Spleen (tissue), 11 donors: ENCODE measurements around the gene NSG2. TPM values are rescaled to one million over a fixed set of nuclear protein-coding genes. Genes with fewer than 3 reads are reported as not detected.

Source experiments
- DNase-seq: peaks from one replicate; pipeline ENCODE4 v3.0.0-alpha.2; 2020
- H3K27ac ChIP-seq, 8 donors: fragments of 200-600 bp; sonication (generic) in 7 of 8; 1 replicate in 4 of 8; 2 replicates in 4 of 8; pipeline versions ENCODE4 v1.5.0 to v1.8.0; 2016 to 2021; ENCODE audit warnings: inconsistent platforms in 4 of 8, mild to moderate bottlenecking in 4 of 8, moderate library complexity in 1 of 8
- H3K27me3 ChIP-seq, 7 donors: fragments of 200-600 bp; sonication (generic) in 6 of 7; replicated peaks in 1 of 7; 1 replicate in 4 of 7; 2 replicates in 3 of 7; pipeline versions ENCODE4 v1.5.0 to v1.8.0; 2016 to 2021; ENCODE audit warnings: inconsistent platforms in 3 of 7, mild to moderate bottlenecking in 1 of 7
- H3K36me3 ChIP-seq, 6 donors: fragments of 200-600 bp; sonication (generic) in 5 of 6; 1 replicate in 4 of 6; 2 replicates in 2 of 6; pipeline versions ENCODE4 v1.5.0 to v1.8.0; 2016 to 2021; ENCODE audit warnings: inconsistent platforms in 2 of 6
- H3K4me1 ChIP-seq, 6 donors: fragments of 200-600 bp; sonication (generic) in 5 of 6; 1 replicate in 3 of 6; 2 replicates in 3 of 6; pipeline versions ENCODE4 v1.5.0 to v1.8.0; 2016 to 2021; ENCODE audit warnings: inconsistent platforms in 3 of 6
- H3K4me3 ChIP-seq, 8 donors: fragments of 200-600 bp; sonication (generic) in 7 of 8; 1 replicate in 4 of 8; 2 replicates in 4 of 8; pipeline versions ENCODE4 v1.5.0 to v1.8.0; 2016 to 2021; ENCODE audit warnings: inconsistent platforms in 4 of 8, mild to moderate bottlenecking in 4 of 8, moderate library complexity in 2 of 8
- H3K9me3 ChIP-seq, 8 donors: fragments of 200-600 bp; sonication (generic) in 7 of 8; 1 replicate in 4 of 8; 2 replicates in 4 of 8; pipeline versions ENCODE4 v1.5.0 to v1.8.0; 2016 to 2021; ENCODE audit warnings: inconsistent platforms in 4 of 8
- POLR2A ChIP-seq, 3 donors: fragments of 450-650 bp; IDR thresholded peaks; one replicate each; pipeline ENCODE4 v1.5.1; 2017; ENCODE audit warnings: antibody characterized with exemption in 3 of 3, mild to moderate bottlenecking in 1 of 3
- POLR2AphosphoS5 ChIP-seq, 3 donors: sonication (generic); formaldehyde crosslinking; IDR thresholded peaks; one replicate each; pipeline ENCODE4 v1.5.1; 2017; ENCODE audit warnings: antibody characterized with exemption in 3 of 3
- WGBS, 5 donors: extraction: QIAGEN DNeasy Blood & Tissue Kit in 3 of 5; methylation state at CpG; one replicate each; pipeline versions ENCODE4 v1.1.5 to v1.1.7; 2013 to 2018; 5-methylcytosine and 5-hydroxymethylcytosine counted together
- intact Hi-C: fragments of 100-400 bp; cut with DNase I; formaldehyde crosslinking; loops from one replicate; pipeline ENCODE4 v1.15.0; 2023; ENCODE audit warnings: low total_unique reads
- polyA plus RNA-seq, 3 donors: library from polyadenylated mRNA; stranded (reverse); fragments of 200-250 nt; gene quantifications; one replicate each; pipeline ENCODE4 v1.2.1, GENCODE V29; 2013
- total RNA-seq, 7 donors: library from RNA; depleted of rRNA in 3 of 7; stranded (reverse); fragments of >200 nt in 3 of 7; fragmentation: NEBNext Ultra II Directional in 4 of 7; extraction: Animal tissue kit (Norgen Biotek cat#: 25700) in 4 of 7; gene quantifications; one replicate each; pipeline versions ENCODE4 v1.1.0 to v1.2.1, GENCODE V29; 2016 to 2021
- TF ChIP-seq, protein P1 (sequence below), 11 experiments: fragments of 200-600 bp in 7 of 11; fragments of 450-650 bp in 4 of 11; sonication (generic) in 4 of 11; IDR thresholded peaks in 8 of 11; conservative IDR thresholded peaks in 3 of 11; 1 replicate in 7 of 11; 2 replicates in 4 of 11; pipeline versions ENCODE4 v1.4.0 to v1.8.0; 2016 to 2021; ENCODE audit warnings: antibody characterized with exemption in 11 of 11, inconsistent platforms in 4 of 11, mild to moderate bottlenecking in 1 of 11
- donor health status: healthy with polysubstance abuse.
- donor health status: DM: no; HTN: no; CAD: no; lungs with moderate emphysema.
- donor health status: DM: no; HTN: no; CAD: no.
- donor health status: Bipolar disorder and iron deficiency.
- donor health status: healthy.
- donor health status: DM: no; HTN: no; CAD: no.
- donor health status: DM: yes; HTN: yes; CAD: no.

The NSG2 gene
- total and polyA plus RNA-seq, 10 donors, result 0.41 to 0.60 TPM; not detected in 8

DNA sequence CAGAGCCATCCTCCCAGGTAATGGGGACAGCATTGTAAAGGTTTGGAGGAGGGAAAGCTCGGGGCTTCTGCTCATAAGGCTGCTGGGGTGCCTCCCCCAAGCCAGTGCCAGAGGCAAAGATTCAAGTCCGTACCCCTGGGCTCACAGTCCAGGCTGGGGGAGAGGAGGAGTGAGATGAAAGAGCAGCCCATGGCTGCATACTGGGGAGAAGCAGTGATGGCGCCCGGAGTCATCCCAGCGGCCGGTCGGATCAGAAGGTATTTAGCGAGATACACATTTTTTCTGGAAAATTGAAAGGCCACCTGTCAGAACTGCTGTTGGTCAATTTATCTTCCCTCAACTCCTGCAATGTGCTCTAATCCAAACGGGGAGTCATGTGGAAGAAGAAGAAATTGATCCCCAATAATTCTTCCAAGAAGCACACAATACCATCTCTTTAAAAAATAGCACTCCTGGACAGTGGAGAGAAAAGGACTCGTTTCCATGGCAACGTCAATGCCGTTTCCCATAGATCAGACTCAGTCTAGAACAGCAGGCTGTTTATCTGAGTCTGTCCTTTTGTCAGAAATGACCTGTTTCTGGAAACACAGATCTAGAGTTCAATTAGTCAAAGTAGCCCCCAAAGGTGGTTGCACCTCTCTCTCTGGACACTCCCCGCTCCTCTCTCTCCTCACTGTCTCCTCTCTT, 65.9 kb downstream of the NSG2 start:
- 75 to 84% (median 79%) methylated on average over 13 of the region's 13 CpGs for WGBS, 5 donors
- H3K27me3 ChIP-seq, result peaks cover 0 to 25% (median 0%) of the 10 kb centered on the region in 7 donors
- H3K9me3 ChIP-seq, result no peaks in the 10 kb centered on the region
- H3K4me3 ChIP-seq, result no peak overlapping the region
- DNase-seq, result no peak
- no peaks in the 10 kb centered on the region for H3K36me3 ChIP-seq
- H3K4me1 ChIP-seq, result no peaks in the 10 kb centered on the region
- no peak overlapping the region for H3K27ac ChIP-seq
- TF ChIP-seq POLR2AphosphoS5 (IDR thresholded peaks at IDR 0.05), result no peak
- no peak for TF ChIP-seq POLR2A (IDR thresholded peaks at IDR 0.05)
- TF ChIP-seq, protein P1, sequence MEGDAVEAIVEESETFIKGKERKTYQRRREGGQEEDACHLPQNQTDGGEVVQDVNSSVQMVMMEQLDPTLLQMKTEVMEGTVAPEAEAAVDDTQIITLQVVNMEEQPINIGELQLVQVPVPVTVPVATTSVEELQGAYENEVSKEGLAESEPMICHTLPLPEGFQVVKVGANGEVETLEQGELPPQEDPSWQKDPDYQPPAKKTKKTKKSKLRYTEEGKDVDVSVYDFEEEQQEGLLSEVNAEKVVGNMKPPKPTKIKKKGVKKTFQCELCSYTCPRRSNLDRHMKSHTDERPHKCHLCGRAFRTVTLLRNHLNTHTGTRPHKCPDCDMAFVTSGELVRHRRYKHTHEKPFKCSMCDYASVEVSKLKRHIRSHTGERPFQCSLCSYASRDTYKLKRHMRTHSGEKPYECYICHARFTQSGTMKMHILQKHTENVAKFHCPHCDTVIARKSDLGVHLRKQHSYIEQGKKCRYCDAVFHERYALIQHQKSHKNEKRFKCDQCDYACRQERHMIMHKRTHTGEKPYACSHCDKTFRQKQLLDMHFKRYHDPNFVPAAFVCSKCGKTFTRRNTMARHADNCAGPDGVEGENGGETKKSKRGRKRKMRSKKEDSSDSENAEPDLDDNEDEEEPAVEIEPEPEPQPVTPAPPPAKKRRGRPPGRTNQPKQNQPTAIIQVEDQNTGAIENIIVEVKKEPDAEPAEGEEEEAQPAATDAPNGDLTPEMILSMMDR (IDR thresholded peaks at IDR 0.05 in 8 of 11, conservative IDR thresholded peaks at IDR 0.05 in 3 of 11), result no peak
- intact Hi-C loops, result no loop called here

DNA sequence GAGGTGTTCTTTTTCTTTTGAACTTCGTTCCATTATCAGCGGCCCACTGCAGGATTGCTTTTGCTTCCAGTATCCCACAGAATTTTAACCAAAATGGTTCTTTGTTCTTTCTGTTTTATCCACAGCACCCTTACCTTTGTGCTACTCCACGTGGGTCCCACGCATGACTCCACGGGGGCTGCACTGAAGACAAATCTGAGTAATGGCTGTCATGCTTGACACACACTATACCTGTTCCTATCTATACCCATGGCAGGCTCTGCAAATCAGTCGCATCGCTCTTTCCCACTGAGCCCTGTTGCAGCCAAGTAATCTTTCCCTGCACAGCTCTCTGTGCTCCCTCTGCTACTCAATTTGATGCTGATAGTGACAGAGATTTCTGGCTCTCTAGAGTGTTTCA, 69.7 kb downstream of the NSG2 start:
- Histone ChIP-seq H3K27me3 (peaks cover 0 to 16% (median 0%) of the 10 kb centered on the region in 7 donors), H3K4me1 (no peaks in the 10 kb centered on the region), H3K4me3 (no peak overlapping the region), H3K27ac (no peak overlapping the region), H3K9me3 (no peaks in the 10 kb centered on the region), H3K36me3 (no peaks in the 10 kb centered on the region)
- 86 to 92% (median 88%) methylated on average over 7 of the region's 7 CpGs for WGBS, 5 donors
- DNase-seq, result no peak
- intact Hi-C loops, result no loop called here
- TF ChIP-seq POLR2A (IDR thresholded peaks at IDR 0.05) (no peak), POLR2AphosphoS5 (IDR thresholded peaks at IDR 0.05) (no peak)
- TF ChIP-seq, protein P1 (IDR thresholded peaks at IDR 0.05 in 8 of 11, conservative IDR thresholded peaks at IDR 0.05 in 3 of 11), result no peak

GRCh38 chr5:174118823-174119467, 73.4 kb downstream of the NSG2 start:
- Histone ChIP-seq H3K4me1 (no peaks in the 10 kb centered on the region), H3K27me3 (peaks cover 0 to 16% (median 0%) of the 10 kb centered on the region in 7 donors), H3K27ac (no peak overlapping the region), H3K4me3 (no peak overlapping the region), H3K36me3 (no peaks in the 10 kb centered on the region), H3K9me3 (no peaks in the 10 kb centered on the region)
- intact Hi-C loops, result no loop called here
- TF ChIP-seq, protein P1 (IDR thresholded peaks at IDR 0.05 in 8 of 11, conservative IDR thresholded peaks at IDR 0.05 in 3 of 11), result no peak
- TF ChIP-seq POLR2A (IDR thresholded peaks at IDR 0.05) (no peak), POLR2AphosphoS5 (IDR thresholded peaks at IDR 0.05) (no peak)
- WGBS, 5 donors, result 73 to 80% (median 79%) methylated on average over 9 of the region's 9 CpGs
- no peak for DNase-seq

- H3K9me3 ChIP-seq, result peaks cover 0 to 4% (median 0%) of the 10 kb centered on the region in 8 donors
- no peaks in the 10 kb centered on the region for H3K4me1 ChIP-seq
- H3K36me3 ChIP-seq, result no peaks in the 10 kb centered on the region
- TF ChIP-seq POLR2AphosphoS5 (IDR thresholded peaks at IDR 0.05), result no peak
- TF ChIP-seq POLR2A (IDR thresholded peaks at IDR 0.05), result no peak
- TF ChIP-seq, protein P1 (IDR thresholded peaks at IDR 0.05 in 8 of 11, conservative IDR thresholded peaks at IDR 0.05 in 3 of 11), result no peak
- H3K27me3 ChIP-seq, result peaks cover 0 to 16% (median 0%) of the 10 kb centered on the region in 7 donors
- DNase-seq, result no peak
- intact Hi-C loops, result no loop called here
- WGBS, 5 donors, result 61 to 68% (median 63%) methylated on average over 8 of the region's 8 CpGs
- H3K4me3 ChIP-seq, result no peak overlapping the region
- H3K27ac ChIP-seq, result no peak overlapping the region
These were observed 74.0 kb downstream of the NSG2 start for GRCh38 chr5:174119468-174119881.
